Measurements from ENCODE around the gene RWDD4.
A peak's percentile ranks its signal among the peaks of the same experiment; 100 is the strongest.

The RWDD4 gene

DNA sequence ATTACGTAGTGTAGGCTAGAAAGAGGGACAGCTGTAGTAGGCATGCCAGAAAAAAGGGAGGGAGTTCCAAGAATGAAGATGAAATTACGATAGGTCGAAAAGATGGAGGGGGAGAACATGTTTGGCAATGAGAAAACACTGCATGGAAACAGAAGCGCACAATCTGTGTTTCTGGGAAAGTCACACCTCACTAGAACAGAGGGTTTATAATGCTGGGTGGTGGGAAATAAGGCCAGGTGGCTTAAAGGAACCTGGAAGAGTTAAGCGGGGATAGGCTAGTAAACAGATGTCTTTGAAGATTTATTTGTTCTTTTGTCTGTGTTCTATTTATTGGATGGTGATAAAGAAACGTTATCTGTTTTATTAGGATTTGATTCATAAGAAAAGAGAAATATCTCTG lies 29.2 kb upstream of the RWDD4 start:
- no peak for DNase-seq (ENCODE audit: extremely low read depth, low read depth)
- TF ChIP-seq, protein P1, sequence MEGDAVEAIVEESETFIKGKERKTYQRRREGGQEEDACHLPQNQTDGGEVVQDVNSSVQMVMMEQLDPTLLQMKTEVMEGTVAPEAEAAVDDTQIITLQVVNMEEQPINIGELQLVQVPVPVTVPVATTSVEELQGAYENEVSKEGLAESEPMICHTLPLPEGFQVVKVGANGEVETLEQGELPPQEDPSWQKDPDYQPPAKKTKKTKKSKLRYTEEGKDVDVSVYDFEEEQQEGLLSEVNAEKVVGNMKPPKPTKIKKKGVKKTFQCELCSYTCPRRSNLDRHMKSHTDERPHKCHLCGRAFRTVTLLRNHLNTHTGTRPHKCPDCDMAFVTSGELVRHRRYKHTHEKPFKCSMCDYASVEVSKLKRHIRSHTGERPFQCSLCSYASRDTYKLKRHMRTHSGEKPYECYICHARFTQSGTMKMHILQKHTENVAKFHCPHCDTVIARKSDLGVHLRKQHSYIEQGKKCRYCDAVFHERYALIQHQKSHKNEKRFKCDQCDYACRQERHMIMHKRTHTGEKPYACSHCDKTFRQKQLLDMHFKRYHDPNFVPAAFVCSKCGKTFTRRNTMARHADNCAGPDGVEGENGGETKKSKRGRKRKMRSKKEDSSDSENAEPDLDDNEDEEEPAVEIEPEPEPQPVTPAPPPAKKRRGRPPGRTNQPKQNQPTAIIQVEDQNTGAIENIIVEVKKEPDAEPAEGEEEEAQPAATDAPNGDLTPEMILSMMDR (IDR thresholded peaks at IDR 0.05; ENCODE audit: low read depth, low read length, missing control alignments) = no peak
- no peak overlapping the region for H3K4me3 ChIP-seq (replicated peaks; ENCODE audit: low read depth, low read length)

- TF ChIP-seq, protein P1 (IDR thresholded peaks at IDR 0.05; ENCODE audit: low read depth, low read length, missing control alignments) = no peak
- DNase-seq (ENCODE audit: extremely low read depth, low read depth) = no peak
- no peak overlapping the region for H3K4me3 ChIP-seq (replicated peaks; ENCODE audit: low read depth, low read length)
Measured at GRCh38 chr4:183686461-183686860, 27.5 kb upstream of the RWDD4 start.

DNA sequence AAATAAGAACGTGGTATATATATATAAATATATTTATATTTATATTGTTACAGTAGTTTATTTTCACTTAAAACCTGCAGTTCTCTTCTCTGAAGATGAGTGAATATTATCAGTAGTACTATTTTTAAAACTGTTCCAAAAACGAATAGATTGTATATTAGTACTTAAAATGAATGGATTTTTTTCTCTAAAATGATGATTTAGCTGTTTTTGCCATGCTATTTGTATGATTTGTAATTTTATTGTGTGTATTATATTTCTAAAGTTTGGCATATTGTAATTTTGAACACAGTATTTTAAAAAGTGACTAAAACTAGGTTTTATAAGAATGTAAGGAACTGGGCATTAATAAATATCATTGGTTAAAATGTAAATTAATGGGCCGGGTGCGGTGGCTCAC lies 22.1 kb upstream of the RWDD4 start:
- TF ChIP-seq, protein P1 (IDR thresholded peaks at IDR 0.05; ENCODE audit: low read depth, low read length, missing control alignments) = no peak
- no peak for DNase-seq (ENCODE audit: extremely low read depth, low read depth)
- H3K4me3 ChIP-seq (replicated peaks; ENCODE audit: low read depth, low read length) = no peak overlapping the region

DNA sequence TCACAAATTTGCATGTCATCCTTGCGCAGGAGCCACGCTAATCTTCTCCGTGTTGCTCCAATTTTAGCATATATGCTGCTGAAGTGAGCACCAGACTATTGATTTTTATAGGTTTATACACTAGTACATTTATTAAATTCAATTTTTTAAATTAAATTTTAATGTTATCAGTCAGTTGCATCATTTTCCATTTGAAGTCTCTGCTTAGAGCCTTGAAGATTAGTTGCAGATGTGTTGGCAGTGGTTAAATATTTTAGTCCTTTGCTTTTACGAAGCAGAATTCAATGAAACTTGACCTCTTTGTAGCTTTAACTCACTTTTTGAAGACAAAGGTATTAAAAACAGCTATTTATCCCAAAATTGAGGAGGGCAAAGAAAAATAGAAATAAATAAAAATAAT lies 16.6 kb upstream of the RWDD4 start:
- no peak overlapping the region for H3K4me3 ChIP-seq (replicated peaks; ENCODE audit: low read depth, low read length)
- DNase-seq (ENCODE audit: extremely low read depth, low read depth) = peak; percentile 16
- TF ChIP-seq, protein P1 (IDR thresholded peaks at IDR 0.05; ENCODE audit: low read depth, low read length, missing control alignments) = no peak

DNA sequence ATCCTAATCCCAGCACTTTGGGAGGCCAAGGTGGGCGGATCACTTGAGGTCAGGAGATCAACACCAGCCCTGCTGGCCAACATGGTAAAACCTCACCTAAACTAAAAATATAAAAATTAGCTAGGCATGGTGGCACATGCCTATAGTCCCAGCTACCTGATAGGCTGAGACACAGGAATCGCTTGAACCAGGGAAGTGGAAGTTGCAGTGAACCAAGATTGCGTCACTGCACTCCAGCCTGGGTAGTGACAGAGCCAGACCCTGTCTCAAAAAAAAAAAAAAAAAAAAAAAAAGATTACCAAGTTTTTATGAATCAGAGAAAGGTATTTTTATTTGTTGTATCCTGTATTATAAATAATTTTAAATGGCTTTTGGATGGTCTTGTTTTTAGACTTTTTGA lies 15.2 kb upstream of the RWDD4 start:
- TF ChIP-seq, protein P1 (IDR thresholded peaks at IDR 0.05; ENCODE audit: low read depth, low read length, missing control alignments) = no peak
- no peak overlapping the region for H3K4me3 ChIP-seq (replicated peaks; ENCODE audit: low read depth, low read length)
- DNase-seq (ENCODE audit: extremely low read depth, low read depth) = no peak

DNA sequence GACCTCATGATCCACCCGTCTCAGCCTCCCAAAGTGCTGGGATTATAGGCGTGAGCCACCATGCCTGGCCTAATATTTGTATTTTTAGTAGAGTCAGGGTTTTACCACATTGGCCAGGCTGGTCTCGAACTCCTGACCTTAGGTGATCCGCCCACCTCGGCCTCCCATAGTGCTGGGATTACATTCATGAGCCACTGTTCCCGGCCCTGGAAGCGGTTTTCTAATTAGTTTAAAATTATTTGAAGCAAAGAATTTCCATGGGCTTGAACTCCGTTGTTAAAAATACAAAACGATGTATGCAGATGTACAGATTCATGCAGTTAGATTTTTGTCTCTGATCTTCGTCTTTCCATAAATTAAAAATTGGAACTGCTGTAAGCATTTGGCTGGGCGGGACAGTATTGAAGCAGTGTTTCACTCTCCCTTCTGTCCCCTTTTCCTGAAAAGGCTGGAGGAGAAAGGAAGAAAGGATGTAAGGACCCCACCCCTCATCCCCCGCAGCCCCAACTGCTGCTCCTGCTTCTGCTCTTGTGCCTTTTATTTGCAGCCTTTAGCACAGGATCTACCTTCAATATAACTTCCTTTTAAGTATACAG lies 12.1 kb upstream of the RWDD4 start:
- DNase-seq (ENCODE audit: extremely low read depth, low read depth) = no peak
- H3K4me3 ChIP-seq (replicated peaks; ENCODE audit: low read depth, low read length) = no peak overlapping the region
- TF ChIP-seq, protein P1 (IDR thresholded peaks at IDR 0.05; ENCODE audit: low read depth, low read length, missing control alignments) = no peak

- TF ChIP-seq, protein P1 (IDR thresholded peaks at IDR 0.05; ENCODE audit: low read depth, low read length, missing control alignments) = no peak
- DNase-seq (ENCODE audit: extremely low read depth, low read depth) = no peak
- no peak overlapping the region for H3K4me3 ChIP-seq (replicated peaks; ENCODE audit: low read depth, low read length)
Measured at GRCh38 chr4:183670251-183670650, 11.3 kb upstream of the RWDD4 start.
